K562 (cell line): ENCODE results near the gene SIRT7. TPM values are rescaled to one million over a fixed set of nuclear protein-coding genes. Genes with fewer than 3 reads are reported as not detected.

Source experiments
- BRCA1 ChIP-seq, 2 experiments: fragments of 450-650 bp in 1 of 2; sonication (generic) in 1 of 2; formaldehyde crosslinking in 1 of 2; IDR thresholded peaks; 2 replicates each; pipeline versions ENCODE4 v1.5.0 to v1.6.1; 2017 to 2020; ENCODE audit warnings: mild to moderate bottlenecking in 1 of 2, missing genetic modification reagents in 1 of 2
- BRD9 ChIP-seq: fragments of 450-650 bp; IDR thresholded peaks from 2 replicates; pipeline ENCODE4 v1.6.1; 2018; ENCODE audit warnings: low read depth; ENCODE audit not compliant: partially characterized antibody
- CHD1 ChIP-seq: fragments of 200-600 bp; sonication (generic); IDR thresholded peaks from one replicate; pipeline ENCODE4 v1.6.1; 2012; ENCODE audit warnings: mild to moderate bottlenecking, moderate library complexity, low read length, inconsistent platforms
- FOXA1 ChIP-seq: fragments of 450-650 bp; IDR thresholded peaks from 2 replicates; pipeline ENCODE4 v1.6.1; 2016; ENCODE audit warnings: mild to moderate bottlenecking, borderline replicate concordance
- L3MBTL2 ChIP-seq: fragments of 450-650 bp; IDR thresholded peaks from 2 replicates; pipeline ENCODE4 v1.6.1; 2016; ENCODE audit warnings: mild to moderate bottlenecking, moderate library complexity
- LEF1 ChIP-seq: fragments of 450-650 bp; IDR thresholded peaks from 2 replicates; pipeline ENCODE4 v1.6.1; 2016; ENCODE audit warnings: mild to moderate bottlenecking
- MLLT1 ChIP-seq, 2 experiments: fragments of 450-650 bp; IDR thresholded peaks; 2 replicates each; pipeline ENCODE4 v1.6.1; 2016
- MYNN ChIP-seq, 2 experiments: sonication (generic); formaldehyde crosslinking in 1 of 2; IDR thresholded peaks; 2 replicates each; pipeline versions ENCODE4 v1.5.0 to v1.6.1; 2016 to 2020; ENCODE audit warnings: antibody characterized with exemption in 1 of 2, missing genetic modification reagents in 1 of 2
- NFYB ChIP-seq: IDR thresholded peaks from 2 replicates; pipeline ENCODE4 v1.6.1; 2011; ENCODE audit warnings: mild to moderate bottlenecking, moderate library complexity; ENCODE audit not compliant: insufficient read length; ENCODE audit errors: extremely low read depth
- POLR2AphosphoS5 ChIP-seq: IDR thresholded peaks from 2 replicates; pipeline ENCODE4 v1.6.1; 2011; ENCODE audit warnings: mild to moderate bottlenecking, low read depth, low read length, moderate library complexity; ENCODE audit not compliant: control insufficient read depth, insufficient read depth
- PRPF4 ChIP-seq: fragments of 200-400 bp; formaldehyde crosslinking; IDR thresholded peaks from one replicate; pipeline ENCODE4 v1.6.1; 2017; ENCODE audit warnings: low read length, low read depth, mild to moderate bottlenecking; ENCODE audit not compliant: insufficient read depth, poor library complexity, severe bottlenecking
- PTRF ChIP-seq: fragments of 450-650 bp; IDR thresholded peaks from 2 replicates; pipeline ENCODE4 v1.6.1; 2016; ENCODE audit warnings: mild to moderate bottlenecking, missing genetic modification characterization, missing compliant biosample characterization
- SRF ChIP-seq, 2 experiments: fragments of 250-450, 450-650 bp in 1 of 2; sonication (Bioruptor Pico) in 1 of 2; sonication (generic) in 1 of 2; formaldehyde crosslinking; IDR thresholded peaks; 2 replicates each; pipeline versions ENCODE4 v1.5.0 to v1.5.1; 2020 to 2022; ENCODE audit warnings: mild to moderate bottlenecking in 1 of 2, missing genetic modification reagents in 1 of 2
- TCFL5 ChIP-seq: fragments of 250-450 bp; sonication (Bioruptor Pico); conservative IDR thresholded peaks from 2 replicates; pipeline ENCODE4 v1.6.1; 2021; ENCODE audit warnings: mild to moderate bottlenecking, moderate library complexity, matching md5 sums
- ZKSCAN3 ChIP-seq: fragments of 250-450 bp; sonication (Bioruptor Pico); IDR thresholded peaks from 2 replicates; pipeline ENCODE4 v1.4.0; 2020
- ZNF274 ChIP-seq: IDR thresholded peaks from 2 replicates; pipeline ENCODE4 v1.6.1; 2011; ENCODE audit warnings: low read depth, mild to moderate bottlenecking, low read length, moderate library complexity, borderline replicate concordance
- ZNF444 ChIP-seq: fragments of 250-450 bp; sonication (Bioruptor Pico); IDR thresholded peaks from 2 replicates; pipeline ENCODE4 v1.4.0; 2020; ENCODE audit warnings: mild to moderate bottlenecking, moderate library complexity
- ZNF561 ChIP-seq: fragments of 450-650 bp; formaldehyde crosslinking; conservative IDR thresholded peaks from 2 replicates; pipeline ENCODE4 v1.4.0; 2020; ENCODE audit warnings: mild to moderate bottlenecking, moderate library complexity
- polyA plus RNA-seq, 8 experiments: library from polyadenylated mRNA; depleted of rRNA in 4 of 8; stranded (reverse) in 5 of 8; unstranded in 3 of 8; fragments of >200 nt; fragmentation: Nextera tagmentation in 2 of 8; fragmentation: Illumina TruSeq in 1 of 8; extraction: Ambion mirVana in 2 of 8; extraction: Trizol in 1 of 8; gene quantifications; 2 replicates each; pipeline versions ENCODE4 v1.2.1 to v1.2.3, GENCODE V29; 2011 to 2014; ENCODE audit warnings: inconsistent platforms in 1 of 8, missing spikeins in 1 of 8
- total RNA-seq, 7 experiments: library from RNA; depleted of rRNA in 6 of 7; stranded (reverse); fragments of >200 nt in 6 of 7; fragmentation: Illumina TruSeq in 2 of 7; extraction: Trizol in 2 of 7; gene quantifications; 2 replicates each; pipeline versions ENCODE4 v1.2.1 to v1.2.3, GENCODE V29; 2011 to 2021; ENCODE audit warnings: low replicate concordance in 1 of 7
- TF ChIP-seq, protein P1 (sequence below): fragments of 450-650 bp; IDR thresholded peaks from one replicate; pipeline ENCODE4 v1.6.1; 2018; ENCODE audit warnings: mild to moderate bottlenecking, moderate library complexity; ENCODE audit not compliant: partially characterized antibody
- TF ChIP-seq, protein P2 (sequence below), 2 experiments: fragments of 150-350 bp in 1 of 2; IDR thresholded peaks; 2 replicates each; pipeline ENCODE4 v1.6.1; 2012 to 2016; ENCODE audit warnings: low read depth in 2 of 2, low read length in 2 of 2, mild to moderate bottlenecking in 1 of 2, moderate library complexity in 1 of 2

Gene SIRT7
- total and polyA plus RNA-seq, 9 of the 15 experiments (the other 6 are each of a cell fraction or from before 2014, with no cell fraction given) = 1.6 to 54.8 (median 20.3) TPM

DNA sequence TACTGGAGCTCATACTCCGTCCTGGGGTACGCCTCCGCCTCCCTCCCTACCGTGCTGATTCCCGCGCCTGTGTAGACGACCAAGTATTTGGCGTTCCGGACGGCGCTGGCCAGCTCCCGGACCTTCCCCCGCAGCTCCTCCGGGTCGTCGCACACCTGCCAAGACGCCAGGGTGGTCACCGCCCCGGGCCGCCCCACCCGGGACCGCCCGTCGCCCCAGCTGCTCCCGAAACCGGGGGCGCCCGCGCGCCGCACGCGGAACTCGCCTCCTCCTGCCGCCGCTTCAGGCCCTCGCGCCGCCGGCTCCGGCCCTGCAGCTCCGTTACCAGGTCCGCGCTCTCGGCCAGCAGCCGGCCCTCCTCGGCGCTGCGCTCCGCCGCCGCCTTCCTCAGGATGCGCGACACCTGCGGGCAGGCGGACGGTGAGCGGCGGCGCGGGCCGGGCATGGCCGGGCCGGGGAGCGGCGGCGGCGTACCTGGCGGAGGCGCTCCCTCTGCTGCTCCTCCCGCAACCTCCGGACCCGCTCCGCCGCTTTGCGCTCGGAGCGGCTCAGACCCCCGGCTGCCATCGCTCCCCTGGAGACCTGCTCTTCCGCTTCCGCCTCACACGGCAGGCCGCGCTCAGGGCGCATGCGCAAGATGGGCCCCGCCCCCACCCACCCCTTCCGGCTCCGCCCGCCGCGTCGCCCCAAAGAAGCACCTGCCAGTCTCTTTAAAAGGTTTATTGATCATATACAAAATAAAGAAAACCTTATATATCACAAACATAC is at the start of gene SIRT7 (continued):
- TF ChIP-seq, protein P1, sequence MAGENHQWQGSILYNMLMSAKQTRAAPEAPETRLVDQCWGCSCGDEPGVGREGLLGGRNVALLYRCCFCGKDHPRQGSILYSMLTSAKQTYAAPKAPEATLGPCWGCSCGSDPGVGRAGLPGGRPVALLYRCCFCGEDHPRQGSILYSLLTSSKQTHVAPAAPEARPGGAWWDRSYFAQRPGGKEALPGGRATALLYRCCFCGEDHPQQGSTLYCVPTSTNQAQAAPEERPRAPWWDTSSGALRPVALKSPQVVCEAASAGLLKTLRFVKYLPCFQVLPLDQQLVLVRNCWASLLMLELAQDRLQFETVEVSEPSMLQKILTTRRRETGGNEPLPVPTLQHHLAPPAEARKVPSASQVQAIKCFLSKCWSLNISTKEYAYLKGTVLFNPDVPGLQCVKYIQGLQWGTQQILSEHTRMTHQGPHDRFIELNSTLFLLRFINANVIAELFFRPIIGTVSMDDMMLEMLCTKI = no peak
- TF ChIP-seq NFYB (no peak), POLR2AphosphoS5 (peak; percentile 58; the same call in 1 of the 2 replicates), ZNF444 (CRISPR knock-in tag) (no peak), MLLT1 (IDR thresholded peaks at IDR 0.05) (no peak), FOXA1 (no peak), L3MBTL2 (peak; percentile 39; the same call in 1 of the 2 replicates), TCFL5 (CRISPR knock-in tag) (no peak), PTRF (tag) (no peak), PRPF4 (no peak), BRCA1 (IDR thresholded peaks at IDR 0.05) (no peak), BRCA1 (CRISPR knock-in tag; IDR thresholded peaks at IDR 0.05) (no peak), ZKSCAN3 (no peak), LEF1 (no peak), BRD9 (no peak), ZNF274 (no peak), CHD1 (peak; percentile 53), SRF (CRISPR knock-in tag; IDR thresholded peaks at IDR 0.05) (0 out of 4 replicates have a peak, but pooled peaks of 1 of the 2 experiments have one; percentile 32), MYNN (IDR thresholded peaks at IDR 0.05) (0 out of 2 replicates have a peak, but pooled peaks have one; percentile 43), MYNN (CRISPR knock-in tag; IDR thresholded peaks at IDR 0.05) (no peak), ZNF561 (CRISPR knock-in tag) (no peak)
- TF ChIP-seq, protein P2, sequence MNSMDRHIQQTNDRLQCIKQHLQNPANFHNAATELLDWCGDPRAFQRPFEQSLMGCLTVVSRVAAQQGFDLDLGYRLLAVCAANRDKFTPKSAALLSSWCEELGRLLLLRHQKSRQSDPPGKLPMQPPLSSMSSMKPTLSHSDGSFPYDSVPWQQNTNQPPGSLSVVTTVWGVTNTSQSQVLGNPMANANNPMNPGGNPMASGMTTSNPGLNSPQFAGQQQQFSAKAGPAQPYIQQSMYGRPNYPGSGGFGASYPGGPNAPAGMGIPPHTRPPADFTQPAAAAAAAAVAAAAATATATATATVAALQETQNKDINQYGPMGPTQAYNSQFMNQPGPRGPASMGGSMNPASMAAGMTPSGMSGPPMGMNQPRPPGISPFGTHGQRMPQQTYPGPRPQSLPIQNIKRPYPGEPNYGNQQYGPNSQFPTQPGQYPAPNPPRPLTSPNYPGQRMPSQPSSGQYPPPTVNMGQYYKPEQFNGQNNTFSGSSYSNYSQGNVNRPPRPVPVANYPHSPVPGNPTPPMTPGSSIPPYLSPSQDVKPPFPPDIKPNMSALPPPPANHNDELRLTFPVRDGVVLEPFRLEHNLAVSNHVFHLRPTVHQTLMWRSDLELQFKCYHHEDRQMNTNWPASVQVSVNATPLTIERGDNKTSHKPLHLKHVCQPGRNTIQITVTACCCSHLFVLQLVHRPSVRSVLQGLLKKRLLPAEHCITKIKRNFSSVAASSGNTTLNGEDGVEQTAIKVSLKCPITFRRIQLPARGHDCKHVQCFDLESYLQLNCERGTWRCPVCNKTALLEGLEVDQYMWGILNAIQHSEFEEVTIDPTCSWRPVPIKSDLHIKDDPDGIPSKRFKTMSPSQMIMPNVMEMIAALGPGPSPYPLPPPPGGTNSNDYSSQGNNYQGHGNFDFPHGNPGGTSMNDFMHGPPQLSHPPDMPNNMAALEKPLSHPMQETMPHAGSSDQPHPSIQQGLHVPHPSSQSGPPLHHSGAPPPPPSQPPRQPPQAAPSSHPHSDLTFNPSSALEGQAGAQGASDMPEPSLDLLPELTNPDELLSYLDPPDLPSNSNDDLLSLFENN (IDR thresholded peaks at IDR 0.05; ENCODE audit: low read depth in 2 of 2, low read length in 2 of 2) = no peak
